H7 (cell line): ENCODE results near the gene OPTC. TPM values are rescaled to one million over a fixed set of nuclear protein-coding genes. Genes with fewer than 3 reads are reported as not detected.
A peak's percentile ranks its signal among the peaks of the same experiment; 100 is the strongest.

Experiments
- DNase-seq: peaks from one replicate; pipeline ENCODE4 v3.0.0; 2012
- H3K27me3 ChIP-seq: 2 replicates; pipeline ENCODE4 v1.6.0; 2011; ENCODE audit warnings: mild to moderate bottlenecking, low read length; ENCODE audit not compliant: control insufficient read depth, insufficient read depth
- H3K36me3 ChIP-seq: replicated peaks from 2 replicates; pipeline ENCODE4 v1.5.1; 2011; ENCODE audit warnings: low read length; ENCODE audit not compliant: control insufficient read depth, insufficient read depth
- H3K4me3 ChIP-seq: 2 replicates; pipeline ENCODE4 v1.5.1; 2011; ENCODE audit warnings: low read depth, mild to moderate bottlenecking, control low read depth, low read length, moderate library complexity; ENCODE audit not compliant: insufficient read depth
- total RNA-seq: library from RNA; depleted of rRNA; stranded (reverse); fragments of >200 nt; shearing (Covaris generic); gene quantifications from 2 replicates; pipeline ENCODE4 v1.2.3, GENCODE V29; 2014; rRNA removed

OPTC gene
- total RNA-seq, 1 experiment from 2014 or later = 0.80 TPM

DNA sequence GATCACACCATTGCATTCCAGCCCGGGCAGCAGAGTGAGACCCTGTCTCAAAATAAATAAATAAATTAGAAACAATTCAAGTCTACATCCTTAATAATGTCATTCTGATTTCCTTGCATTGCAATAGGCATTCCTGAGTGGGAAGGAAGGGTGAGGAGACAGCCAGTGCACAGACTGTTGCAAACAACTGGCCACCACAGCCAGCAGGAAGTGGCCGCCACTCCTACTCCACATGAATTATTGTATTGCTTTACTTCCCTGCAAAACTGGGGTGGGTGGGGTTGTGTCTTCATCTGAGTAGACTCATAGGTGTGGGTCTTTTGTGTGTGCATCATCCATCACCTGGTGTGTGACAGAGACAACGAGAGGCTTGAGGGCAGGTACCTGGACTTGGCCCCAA is 60.1 kb downstream of the OPTC start:
- H3K27me3 ChIP-seq = no peaks in the 10 kb centered on the region
- no peak overlapping the region for H3K4me3 ChIP-seq
- DNase-seq = no peak
- no peaks in the 10 kb centered on the region for H3K36me3 ChIP-seq

DNA sequence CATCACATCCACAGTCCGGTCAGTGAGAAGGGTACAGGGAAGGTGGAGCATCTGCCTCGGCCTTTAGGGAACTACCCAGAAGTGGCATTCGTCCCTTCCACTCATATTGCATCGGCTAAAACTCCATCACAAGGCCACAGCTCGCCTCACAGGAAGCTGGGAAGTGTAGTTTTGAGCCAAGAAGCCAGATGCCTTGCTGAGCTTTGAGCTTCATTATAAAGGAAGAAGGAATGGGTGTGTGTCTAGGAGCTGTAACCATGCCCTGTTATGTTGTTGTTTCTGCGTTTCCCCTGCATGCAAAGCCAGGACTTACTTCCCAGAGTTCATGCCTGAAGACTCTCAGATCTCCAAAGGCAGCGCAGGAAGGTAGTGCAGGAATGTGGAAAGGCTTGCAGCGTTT is 61.1 kb downstream of the OPTC start:
- no peak for DNase-seq
- Histone ChIP-seq H3K36me3 (no peaks in the 10 kb centered on the region), H3K27me3 (no peaks in the 10 kb centered on the region), H3K4me3 (no peak overlapping the region)

DNA sequence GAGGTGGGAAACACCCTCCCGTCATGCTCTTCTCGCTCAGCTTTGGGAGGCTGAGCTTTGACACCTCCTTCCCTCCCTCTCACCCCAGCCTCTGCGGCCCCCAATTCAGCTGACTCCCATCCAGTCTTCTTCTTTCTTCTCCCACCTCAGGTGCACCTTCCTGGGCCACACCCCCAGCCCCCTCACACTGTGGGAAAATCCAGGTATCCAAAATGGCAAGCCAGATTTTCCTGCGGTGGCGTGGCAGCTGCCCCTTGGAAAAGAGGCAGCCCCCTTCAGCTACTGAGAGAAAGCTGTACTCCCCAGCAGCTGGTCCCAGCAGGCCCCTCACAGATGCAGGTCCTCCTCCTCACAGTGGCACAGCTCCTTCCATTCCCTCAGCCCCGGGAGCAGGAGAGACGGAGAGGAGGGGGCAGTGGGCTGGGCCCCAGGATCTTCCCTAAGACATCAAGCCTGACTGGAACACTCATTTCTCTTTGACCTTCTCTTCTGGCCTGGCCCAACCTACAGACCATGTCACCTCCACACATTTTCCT is 61.6 kb downstream of the OPTC start:
- DNase-seq = peak; percentile 54
- Histone ChIP-seq H3K4me3 (no peak overlapping the region), H3K36me3 (no peaks in the 10 kb centered on the region), H3K27me3 (no peaks in the 10 kb centered on the region)

DNA sequence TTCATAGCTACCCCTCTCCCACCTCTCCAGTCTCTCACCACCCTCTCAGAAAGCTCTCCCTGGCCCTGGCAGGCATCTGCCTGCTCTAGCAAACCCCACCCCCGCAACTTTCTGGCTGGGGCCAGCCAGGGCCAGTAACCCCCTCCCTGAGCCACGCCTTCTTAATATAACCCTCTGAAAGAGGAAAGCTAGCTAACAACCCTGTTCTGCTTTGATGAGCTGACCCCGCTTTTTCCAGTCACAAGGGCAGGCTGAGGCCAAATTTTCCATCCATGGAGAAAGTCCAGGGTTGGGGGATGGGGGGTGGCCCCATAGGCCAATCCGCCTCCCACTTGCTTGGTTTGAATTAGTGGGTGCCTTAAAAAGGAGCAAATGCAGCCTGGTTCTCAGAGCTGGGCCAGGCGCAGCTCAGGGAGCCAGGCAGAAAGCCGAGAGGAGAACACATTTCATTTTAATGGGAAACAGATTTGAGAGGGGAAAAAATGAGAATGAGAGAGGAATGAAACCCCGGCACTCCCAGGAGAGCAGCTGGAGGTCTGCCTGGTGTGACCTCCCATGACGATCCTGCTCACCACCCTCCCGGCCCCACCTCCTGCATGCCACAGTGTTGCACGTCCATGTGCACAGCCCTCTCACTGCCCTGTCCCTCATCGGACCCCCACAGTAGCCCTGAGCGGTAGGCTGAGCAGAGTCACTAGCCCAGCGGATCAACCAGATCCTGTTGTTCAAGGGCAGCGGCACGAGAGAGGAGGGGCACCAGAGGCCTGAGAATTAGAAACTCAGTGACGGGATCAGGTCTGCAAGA is 62.3 kb downstream of the OPTC start:
- peak; percentile 74 for DNase-seq
- no peaks in the 10 kb centered on the region for H3K36me3 ChIP-seq
- no peaks in the 10 kb centered on the region for H3K27me3 ChIP-seq
- no peak overlapping the region for H3K4me3 ChIP-seq

DNA sequence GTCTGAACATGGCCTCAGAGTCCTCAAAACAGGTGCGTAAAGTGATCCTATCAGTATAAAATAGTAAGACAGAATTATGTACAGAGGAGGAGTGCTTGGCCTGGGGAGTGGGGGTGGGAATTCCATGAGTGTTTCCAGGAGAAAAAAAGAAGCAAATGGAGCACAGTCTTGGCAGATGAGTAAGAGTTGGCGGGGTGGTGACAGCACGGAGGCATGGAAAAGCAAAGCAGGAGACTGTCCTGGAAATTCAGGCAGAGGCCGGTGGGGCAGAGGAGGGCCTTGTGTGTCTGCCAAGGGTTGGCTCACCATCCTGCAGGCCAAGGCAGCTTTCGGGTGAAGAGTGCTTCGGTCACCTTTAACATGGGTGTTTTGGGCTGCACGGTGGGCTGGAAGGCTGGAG is 63.4 kb downstream of the OPTC start:
- H3K27me3 ChIP-seq = no peaks in the 10 kb centered on the region
- no peaks in the 10 kb centered on the region for H3K36me3 ChIP-seq
- no peak overlapping the region for H3K4me3 ChIP-seq
- DNase-seq = no peak

DNA sequence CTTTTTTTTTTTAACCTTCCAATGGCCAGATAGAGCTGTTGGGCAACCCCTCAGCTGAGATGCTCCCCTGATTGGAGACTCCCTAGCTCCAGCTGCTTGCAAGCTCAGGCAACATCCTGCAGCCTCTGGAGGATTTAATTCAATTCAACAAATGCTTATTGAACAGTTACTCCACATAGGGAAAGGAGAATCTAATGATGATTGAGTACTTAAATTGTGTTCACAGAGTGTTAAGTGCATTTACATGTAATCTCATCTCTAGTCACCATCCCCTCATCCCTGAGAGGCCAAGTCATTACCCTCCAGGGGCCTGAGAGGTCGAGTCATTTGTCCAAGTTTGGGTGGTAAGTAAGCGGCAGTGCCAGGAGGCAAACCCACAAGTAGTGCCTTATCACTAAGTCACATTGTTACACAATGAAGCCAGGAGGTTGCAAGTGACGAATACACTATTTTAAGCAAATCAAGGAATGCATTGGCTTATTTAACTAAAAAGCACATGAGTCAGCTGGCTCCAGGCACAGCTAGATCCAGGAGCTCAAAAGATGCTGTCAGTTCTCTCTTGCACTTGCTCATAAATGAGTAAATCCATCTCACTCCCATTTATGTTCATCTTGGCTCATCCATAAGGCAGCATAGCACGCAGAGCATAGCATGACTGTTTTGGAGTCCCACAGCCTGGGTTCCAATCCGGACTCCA is 64.3 kb downstream of the OPTC start:
- Histone ChIP-seq H3K27me3 (no peaks in the 10 kb centered on the region), H3K36me3 (no peaks in the 10 kb centered on the region), H3K4me3 (no peak overlapping the region)
- DNase-seq = no peak

Other genes starting within 250 kb of the OPTC start
- gene BTG2, start 188.6 kb upstream of the OPTC start, total RNA-seq = 7.2 and 8.7 TPM in 2 replicates
- gene FMOD, start 143.0 kb upstream of the OPTC start, total RNA-seq = not detected in 2 replicates
- gene PRELP, start 18.3 kb upstream of the OPTC start, total RNA-seq = 0.03 TPM in 1 of 2 replicates, not detected in the other
- 26.5 and 32.1 TPM in 2 replicates for gene ATP2B4, start 132.7 kb downstream of the OPTC start, total RNA-seq